Measurements from ENCODE around the gene DST. TPM values are rescaled to one million over a fixed set of nuclear protein-coding genes. Genes with fewer than 3 reads are reported as not detected.

Gene DST
- total and polyA plus RNA-seq, 11 donors, result 107 to 607 (median 366) TPM

DNA sequence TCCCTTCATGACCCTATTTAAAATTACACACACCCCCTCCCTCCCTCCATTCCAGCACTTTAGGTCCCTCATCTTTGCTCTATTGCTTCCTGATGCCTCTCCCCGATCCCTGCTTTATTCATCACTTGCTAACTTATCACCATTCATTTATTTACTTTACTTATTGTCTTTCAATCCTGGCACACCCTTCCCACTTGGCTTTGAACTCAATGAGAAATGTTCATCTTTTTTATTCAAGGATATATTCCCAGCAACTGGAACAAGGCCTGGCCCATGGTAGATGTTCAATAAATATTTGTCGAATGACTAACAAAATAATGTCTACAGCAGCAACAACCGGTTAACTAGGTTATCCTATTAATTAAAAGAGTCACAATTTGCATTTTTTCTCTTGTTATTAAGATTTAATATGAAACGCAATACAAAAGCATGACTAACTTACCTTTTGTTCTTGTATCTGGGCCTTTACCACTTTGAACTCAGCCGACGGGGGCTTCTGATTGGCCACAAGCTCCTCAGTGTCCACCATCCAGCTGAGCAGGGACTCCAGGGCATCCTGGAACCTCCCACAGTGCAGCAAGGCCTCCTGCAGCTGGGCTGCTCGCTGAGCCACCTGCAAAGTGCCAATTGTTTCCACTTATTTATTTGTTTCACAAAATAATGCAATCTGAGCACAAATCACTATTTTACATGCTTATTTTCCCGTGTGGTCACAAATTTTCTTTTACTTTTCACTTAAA lies 107.8 kb downstream of the DST start:
- DNase-seq (no peak), ATAC-seq (no peak)
- intact Hi-C loops (cut with DNase I), result loop anchor here in 3 of 10 donors (5.0 to 10.0 kb wide), 2 partner anchors 33 to 60 kb away; no protein-coding TSS in a partner anchor
- H3K27ac ChIP-seq, result peak overlapping the region in 1 of 12 donors; percentile 44
- H3K9me3 ChIP-seq, result no peaks in the 10 kb centered on the region
- peaks cover 0 to 70% (median 59%) of the 10 kb centered on the region in 9 donors for H3K36me3 ChIP-seq
- WGBS, 4 donors, result 93 to 96% (median 93%) methylated on average over 8 of the region's 8 CpGs
- TF ChIP-seq, protein P1, sequence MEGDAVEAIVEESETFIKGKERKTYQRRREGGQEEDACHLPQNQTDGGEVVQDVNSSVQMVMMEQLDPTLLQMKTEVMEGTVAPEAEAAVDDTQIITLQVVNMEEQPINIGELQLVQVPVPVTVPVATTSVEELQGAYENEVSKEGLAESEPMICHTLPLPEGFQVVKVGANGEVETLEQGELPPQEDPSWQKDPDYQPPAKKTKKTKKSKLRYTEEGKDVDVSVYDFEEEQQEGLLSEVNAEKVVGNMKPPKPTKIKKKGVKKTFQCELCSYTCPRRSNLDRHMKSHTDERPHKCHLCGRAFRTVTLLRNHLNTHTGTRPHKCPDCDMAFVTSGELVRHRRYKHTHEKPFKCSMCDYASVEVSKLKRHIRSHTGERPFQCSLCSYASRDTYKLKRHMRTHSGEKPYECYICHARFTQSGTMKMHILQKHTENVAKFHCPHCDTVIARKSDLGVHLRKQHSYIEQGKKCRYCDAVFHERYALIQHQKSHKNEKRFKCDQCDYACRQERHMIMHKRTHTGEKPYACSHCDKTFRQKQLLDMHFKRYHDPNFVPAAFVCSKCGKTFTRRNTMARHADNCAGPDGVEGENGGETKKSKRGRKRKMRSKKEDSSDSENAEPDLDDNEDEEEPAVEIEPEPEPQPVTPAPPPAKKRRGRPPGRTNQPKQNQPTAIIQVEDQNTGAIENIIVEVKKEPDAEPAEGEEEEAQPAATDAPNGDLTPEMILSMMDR (IDR thresholded peaks at IDR 0.05), result no peak
- no peak for TF ChIP-seq POLR2A (IDR thresholded peaks at IDR 0.05)
- H3K4me3 ChIP-seq, result no peak overlapping the region
- no peaks in the 10 kb centered on the region for H3K27me3 ChIP-seq
- H3K4me1 ChIP-seq, result peaks cover 0 to 53% (median 38%) of the 10 kb centered on the region in 12 donors

DNA sequence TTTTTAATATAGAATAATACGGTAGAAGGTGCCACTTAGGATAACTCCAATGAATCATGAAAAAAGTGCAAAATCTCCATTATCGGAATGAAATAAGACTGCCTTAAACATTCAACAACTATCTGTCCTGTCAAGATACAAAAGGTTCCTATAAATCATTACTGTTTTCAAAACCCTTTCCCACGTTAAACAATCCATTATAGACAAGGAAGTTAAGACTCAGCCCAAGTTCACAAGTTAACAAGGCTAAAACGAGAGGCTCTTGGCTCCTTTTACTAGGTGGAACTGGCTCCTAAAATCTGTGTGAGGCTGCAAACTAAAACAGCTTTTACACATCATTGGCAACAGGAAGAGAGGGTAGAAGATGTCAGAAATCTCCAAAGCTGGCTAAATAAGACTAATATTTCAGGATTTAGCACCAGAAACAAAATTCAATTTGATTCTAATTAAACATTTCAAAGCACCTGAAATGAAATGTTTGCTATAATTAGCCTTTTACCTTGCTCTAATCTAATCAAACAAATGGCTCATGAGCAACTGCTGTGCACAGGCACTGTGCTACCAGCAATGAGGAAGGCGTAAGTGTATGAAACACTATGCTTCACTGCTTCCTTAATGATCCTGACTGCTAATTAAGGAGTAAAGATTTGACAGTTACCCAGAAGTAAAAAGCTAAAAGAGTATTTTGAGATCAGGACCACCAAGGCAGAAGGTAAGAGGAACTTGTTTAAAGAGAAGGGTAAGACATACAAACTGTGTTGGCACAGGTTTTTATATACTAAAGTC lies 109.7 kb downstream of the DST start:
- intact Hi-C loops (cut with DNase I), result loop anchor here in 2 of 10 donors (10.0 kb wide), 1 partner anchor 58 kb away; no protein-coding TSS in a partner anchor
- H3K36me3 ChIP-seq, result peaks cover 0 to 89% (median 69%) of the 10 kb centered on the region in 9 donors

DNA sequence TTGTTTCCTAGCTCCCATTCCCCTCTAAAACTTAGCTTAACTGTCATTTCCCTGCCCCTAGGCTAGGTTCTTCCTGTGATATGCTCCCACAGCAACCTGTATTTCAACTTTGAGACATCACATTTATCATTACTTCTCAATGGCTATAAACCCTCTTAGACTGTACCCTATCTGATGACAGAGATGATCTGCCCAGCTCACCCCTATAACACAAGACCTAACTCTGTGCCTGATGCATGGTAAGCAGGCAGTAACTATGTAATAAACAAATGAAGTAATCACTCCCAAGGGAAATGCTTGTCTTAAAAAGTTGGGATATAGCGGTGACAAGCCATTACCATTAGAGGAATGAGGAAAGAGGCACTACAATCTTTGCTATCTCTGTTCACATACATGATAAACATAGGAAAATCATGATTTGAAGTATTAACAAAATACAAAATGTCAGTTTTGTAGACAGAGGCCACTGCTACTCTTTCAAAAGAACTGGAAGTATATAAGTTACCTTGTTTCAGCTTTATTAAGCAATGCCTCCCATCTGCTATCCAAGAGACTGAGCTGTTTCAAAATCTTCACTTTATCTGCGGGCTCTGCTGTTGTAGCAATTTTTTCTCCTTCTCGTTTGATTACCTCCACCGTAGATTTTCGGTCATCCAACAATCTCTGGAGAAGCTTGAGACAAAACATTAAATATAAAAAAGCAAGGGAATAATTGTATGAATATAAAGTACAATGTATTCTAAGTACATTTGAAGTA lies 110.7 kb downstream of the DST start:
- Histone ChIP-seq H3K9me3 (no peaks in the 10 kb centered on the region), H3K4me3 (no peak overlapping the region), H3K27me3 (no peaks in the 10 kb centered on the region), H3K27ac (peak overlapping the region in 1 of 12 donors; percentile 62), H3K36me3 (peaks cover 0 to 98% (median 74%) of the 10 kb centered on the region in 9 donors), H3K4me1 (peaks cover 0 to 34% (median 22%) of the 10 kb centered on the region in 12 donors)
- WGBS, 4 donors, result 89 to 95% (median 94%) methylated on average over 5 of the region's 5 CpGs
- TF ChIP-seq, protein P1 (IDR thresholded peaks at IDR 0.05), result no peak
- TF ChIP-seq POLR2A (IDR thresholded peaks at IDR 0.05), result no peak
- intact Hi-C loops (cut with DNase I), result loop anchor here in 2 of 10 donors (10.0 kb wide), 1 partner anchor 57 kb away; no protein-coding TSS in a partner anchor
- no peak for DNase-seq
- peak in 1 of 4 donors; percentile 40 for ATAC-seq

More for the DNA sequence above, 109.7 kb downstream of the DST start:
- TF ChIP-seq POLR2A (IDR thresholded peaks at IDR 0.05), result no peak
- Histone ChIP-seq H3K4me1 (peaks cover 0 to 34% (median 24%) of the 10 kb centered on the region in 12 donors), H3K27me3 (no peaks in the 10 kb centered on the region), H3K9me3 (no peaks in the 10 kb centered on the region), H3K4me3 (no peak overlapping the region), H3K27ac (peak overlapping the region in 1 of 12 donors; percentile 62)
- no peak for DNase-seq
- WGBS, 4 donors, result 73 to 81% (median 78%) methylated on average over 5 of the region's 5 CpGs
- ATAC-seq, result no peak

DNA sequence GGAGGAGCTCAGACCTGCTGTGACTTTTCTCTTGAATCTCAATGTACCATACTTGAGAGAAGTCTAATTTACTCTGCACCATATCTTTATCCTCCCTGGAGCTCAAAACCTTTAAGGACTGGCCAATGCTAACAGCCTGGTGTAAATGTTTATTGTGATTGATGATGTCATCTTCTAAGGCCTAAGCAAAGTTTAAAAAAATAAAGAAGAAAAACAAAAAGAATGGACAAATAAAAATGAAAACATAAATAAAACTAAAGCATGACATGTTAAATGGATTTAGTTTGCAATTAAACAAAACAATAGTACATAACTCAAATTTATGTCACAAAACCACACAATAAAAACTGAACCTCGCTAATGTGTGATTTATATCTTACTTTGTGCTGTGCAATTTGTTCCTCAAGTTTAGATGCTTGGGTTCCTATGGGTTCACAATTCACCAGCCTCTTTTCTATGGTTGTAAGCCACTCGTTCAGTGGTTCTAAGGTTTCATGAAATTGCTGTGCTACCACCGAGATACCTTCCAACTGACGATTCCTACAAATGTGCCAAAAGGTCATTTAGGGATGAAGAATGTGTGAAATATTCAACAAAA lies 113.0 kb downstream of the DST start:
- H3K4me1 ChIP-seq, result peaks cover 0 to 46% (median 33%) of the 10 kb centered on the region in 12 donors
- no peak for DNase-seq
- no peaks in the 10 kb centered on the region for H3K9me3 ChIP-seq
- 77 to 79% (median 79%) methylated on average over 4 of the region's 4 CpGs for WGBS, 4 donors
- H3K27ac ChIP-seq, result peak overlapping the region in 1 of 12 donors; percentile 77
- no peak for ATAC-seq
- peaks cover 0 to 99% (median 66%) of the 10 kb centered on the region in 9 donors for H3K36me3 ChIP-seq
- H3K27me3 ChIP-seq, result no peaks in the 10 kb centered on the region
- no peak overlapping the region for H3K4me3 ChIP-seq
- intact Hi-C loops (cut with DNase I), result loop anchor here in 2 of 10 donors (10.0 kb wide), 1 partner anchor 55 kb away; no protein-coding TSS in a partner anchor
- TF ChIP-seq, protein P1 (IDR thresholded peaks at IDR 0.05), result no peak
- no peak for TF ChIP-seq POLR2A (IDR thresholded peaks at IDR 0.05)

Measured in heart left ventricle (tissue), 16 donors.